Endothelial cell of umbilical vein (primary cell): ENCODE measurements around the gene CETN1. TPM values are rescaled to one million over a fixed set of nuclear protein-coding genes. Genes with fewer than 3 reads are reported as not detected.

Source experiments
- BruUV-seq: library from RNA; stranded (reverse); fragments of 400-500 nt; replicated peaks from 2 replicates; lab custom pipeline; 2021; lab: Mats Ljungman, UMichigan
- CTCF ChIA-PET: fragments of 300-600, 350-600 bp; sonication (Branson Sonifier 250); formaldehyde crosslinking; loops from one replicate; lab custom pipeline; 2021; ENCODE audit warnings: antibody characterized with exemption, inconsistent platforms; lab: Charles Lee
- POLR2A ChIA-PET: fragments of 300-600, 350-600 bp; sonication (Branson Sonifier 250); formaldehyde crosslinking; loops from one replicate; lab custom pipeline; 2021; ENCODE audit warnings: antibody characterized with exemption, inconsistent platforms; lab: Charles Lee
- DNase-seq: peaks from one replicate; pipeline ENCODE4 v3.0.0-alpha.2; 2011; ENCODE audit warnings: low read depth, low spot score
- FAIRE-seq: peaks from 2 replicates; lab custom pipeline; 2011; peaks lifted over from hg19 to GRCh38; lab: Jason Lieb, UNC
- H2AFZ ChIP-seq: 2 replicates; pipeline ENCODE4 v1.6.0; 2012; ENCODE audit warnings: low read depth, low read length, control low read depth, inconsistent platforms
- H3K27ac ChIP-seq: 2 replicates; pipeline ENCODE4 v1.5.1; 2011; ENCODE audit warnings: low read depth, mild to moderate bottlenecking, control low read depth, low read length, moderate library complexity; ENCODE audit not compliant: insufficient read depth
- H3K27me3 ChIP-seq, 2 experiments: 2 replicates each; pipeline versions ENCODE4 v1.6.0 to v1.6.1; 2011; ENCODE audit warnings: low read length in 2 of 2, mixed read lengths in 1 of 2; ENCODE audit not compliant: control insufficient read depth in 2 of 2, insufficient read depth in 2 of 2
- H3K36me3 ChIP-seq, 2 experiments: 2 replicates in 1 of 2; 3 replicates in 1 of 2; pipeline ENCODE4 v1.5.1; 2011; ENCODE audit warnings: low read length in 2 of 2, mild to moderate bottlenecking in 1 of 2, moderate library complexity in 1 of 2; ENCODE audit not compliant: control insufficient read depth in 2 of 2, insufficient read depth in 2 of 2; ENCODE audit errors: extremely low read depth in 1 of 2
- H3K4me1 ChIP-seq: 3 replicates; pipeline ENCODE4 v1.5.1; 2011; ENCODE audit warnings: mild to moderate bottlenecking, low read length; ENCODE audit not compliant: control insufficient read depth, insufficient read depth; ENCODE audit errors: extremely low read depth
- H3K4me2 ChIP-seq: 2 replicates; pipeline ENCODE4 v1.6.1; 2011; ENCODE audit warnings: low read length, control low read depth, mixed read lengths; ENCODE audit not compliant: insufficient read depth
- H3K4me3 ChIP-seq, 3 experiments: fragments of 200-600 bp in 1 of 3; sonication (generic), shearing (Covaris generic) in 1 of 3; replicated peaks in 1 of 3; 2 replicates each; pipeline ENCODE4 v1.5.1; 2011 to 2016; ENCODE audit warnings: control low read depth in 3 of 3, low read length in 3 of 3, mild to moderate bottlenecking in 2 of 3, inconsistent platforms in 1 of 3, low read depth in 1 of 3, moderate library complexity in 1 of 3; ENCODE audit not compliant: insufficient read depth in 1 of 3
- H3K79me2 ChIP-seq: 2 replicates; pipeline ENCODE4 v1.6.0; 2012; ENCODE audit warnings: low read length, inconsistent platforms; ENCODE audit not compliant: control insufficient read depth, insufficient read depth
- H3K9ac ChIP-seq: replicated peaks from 2 replicates; pipeline ENCODE3; 2011; ENCODE audit warnings: low read length, control low read depth; ENCODE audit not compliant: insufficient read depth; ENCODE audit errors: extremely low read depth
- H3K9me1 ChIP-seq: replicated peaks from 3 replicates; pipeline ENCODE4 v1.6.0; 2011; ENCODE audit warnings: mild to moderate bottlenecking, low read length; ENCODE audit not compliant: control insufficient read depth, insufficient read depth; ENCODE audit errors: extremely low read depth
- H3K9me3 ChIP-seq: replicated peaks from 2 replicates; pipeline ENCODE4 v1.5.1; 2012; ENCODE audit warnings: low read length, inconsistent platforms; ENCODE audit not compliant: control insufficient read depth, insufficient read depth
- H4K20me1 ChIP-seq: replicated peaks from 2 replicates; pipeline ENCODE3; 2011; ENCODE audit warnings: mild to moderate bottlenecking, low read length; ENCODE audit not compliant: control insufficient read depth, insufficient read depth; ENCODE audit errors: extremely low read depth
- EZH2 ChIP-seq: IDR thresholded peaks from 2 replicates; pipeline ENCODE4 v1.6.1; 2012; ENCODE audit warnings: borderline replicate concordance, low read depth, mild to moderate bottlenecking, moderate library complexity, low read length, inconsistent platforms; ENCODE audit not compliant: severe bottlenecking
- FOS ChIP-seq: IDR thresholded peaks from 2 replicates; pipeline ENCODE4 v1.6.1; 2011; ENCODE audit warnings: mild to moderate bottlenecking, low read length, moderate library complexity, borderline replicate concordance; ENCODE audit not compliant: insufficient read depth
- GATA2 ChIP-seq: IDR thresholded peaks from 2 replicates; pipeline ENCODE4 v1.7.0; 2011; ENCODE audit warnings: low read depth, mild to moderate bottlenecking, moderate library complexity, mixed read lengths, low read length; ENCODE audit not compliant: insufficient read length, insufficient read depth
- JUN ChIP-seq: IDR thresholded peaks from 2 replicates; pipeline ENCODE4 v1.6.1; 2011; ENCODE audit warnings: borderline replicate concordance, low read depth; ENCODE audit not compliant: insufficient read length, insufficient read depth
- MYC ChIP-seq: IDR thresholded peaks from one replicate; pipeline ENCODE4 v1.6.1; 2011; ENCODE audit warnings: mild to moderate bottlenecking, low read depth, low read length
- POLR2A ChIP-seq: IDR thresholded peaks from 2 replicates; pipeline ENCODE4 v1.6.1; 2012; ENCODE audit warnings: low read depth, mild to moderate bottlenecking, control low read depth, low read length
- POLR2AphosphoS5 ChIP-seq: IDR thresholded peaks from 2 replicates; pipeline ENCODE4 v1.6.1; 2012; ENCODE audit warnings: low read depth, mild to moderate bottlenecking, control low read depth, low read length, moderate library complexity; ENCODE audit not compliant: insufficient read depth
- dilution Hi-C: fragments of 300-500 bp; cut with MboI; formaldehyde crosslinking; loops from one replicate; pipeline ENCODE4 v1.15.0; 2019; ENCODE audit warnings: low sequenced_read_pairs; ENCODE audit not compliant: extremely low pct_ligation_motif_present
- intact Hi-C: fragments of 100-400 bp; cut with micrococcal nuclease; formaldehyde crosslinking; loops from one replicate; pipeline ENCODE4 v1.10.0; 2022
- polyA plus RNA-seq, 4 experiments: library from polyadenylated mRNA; depleted of rRNA in 3 of 4; stranded (reverse) in 3 of 4; unstranded in 1 of 4; fragments of >200 nt; gene quantifications; 2 replicates each; pipeline versions ENCODE4 v1.2.1 to v1.2.3, GENCODE V29; 2011 to 2012; ENCODE audit warnings: missing spikeins in 1 of 4
- total RNA-seq: library from RNA; stranded (reverse); gene quantifications from 2 replicates; pipeline ENCODE4 v1.2.3, GENCODE V29; 2021
- TF ChIP-seq, protein P1 (sequence below), 2 donors: IDR thresholded peaks; 1 replicate in 1 of 2; 2 replicates in 1 of 2; pipeline ENCODE4 v1.5.1; 2011; ENCODE audit warnings: low read length in 2 of 2, mild to moderate bottlenecking in 2 of 2, moderate library complexity in 2 of 2, control low read depth in 1 of 2, inconsistent platforms in 1 of 2, low read depth in 1 of 2; ENCODE audit not compliant: insufficient read depth in 1 of 2; ENCODE audit errors: extremely low read depth in 1 of 2
- TF ChIP-seq, protein P2 (sequence below): IDR thresholded peaks from 2 replicates; pipeline ENCODE4 v1.6.1; 2011; ENCODE audit not compliant: insufficient read depth, insufficient read length

CETN1 gene
- total and polyA plus RNA-seq, 2 donors (not counting 3 experiments of a cell fraction or from before 2014, with no cell fraction given) = not detected

DNA sequence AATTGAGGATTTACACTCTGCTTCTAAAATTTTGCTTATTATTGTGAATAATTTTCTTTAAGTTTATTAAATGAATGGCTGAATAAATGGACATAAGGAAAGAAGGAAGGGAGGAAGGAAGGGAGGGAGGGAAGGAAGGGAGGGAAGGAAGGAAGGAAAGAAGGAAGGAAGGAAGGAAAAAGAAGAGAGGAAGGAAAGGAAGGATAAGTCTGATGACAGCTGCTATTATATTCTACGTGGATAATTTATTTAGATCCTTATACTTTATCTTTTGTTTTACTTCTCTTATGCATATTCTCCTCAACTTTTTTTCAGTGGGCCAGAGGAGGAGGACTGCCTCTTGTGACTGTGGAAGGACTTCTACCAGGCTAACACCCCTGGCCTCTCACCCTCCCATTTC lies 34.0 kb downstream of the CETN1 start:
- Histone ChIP-seq H3K4me2 (no peak overlapping the region), H3K9me3 (no peaks in the 10 kb centered on the region), H3K4me3 (no peak overlapping the region), H3K36me3 (no peaks in the 10 kb centered on the region), H3K27ac (no peak overlapping the region), H3K9me1 (no peaks in the 10 kb centered on the region), H3K79me2 (no peaks in the 10 kb centered on the region), H3K9ac (no peak overlapping the region), H2AFZ (no peak overlapping the region), H3K27me3 (no peaks in the 10 kb centered on the region), H4K20me1 (no peaks in the 10 kb centered on the region), H3K4me1 (no peaks in the 10 kb centered on the region)
- BruUV-seq = no TSS peak
- FAIRE-seq = no peak
- TF ChIP-seq JUN (no peak), FOS (no peak), POLR2A (no peak), POLR2AphosphoS5 (no peak), EZH2 (no peak), GATA2 (no peak), MYC (no peak)
- TF ChIP-seq, protein P1, sequence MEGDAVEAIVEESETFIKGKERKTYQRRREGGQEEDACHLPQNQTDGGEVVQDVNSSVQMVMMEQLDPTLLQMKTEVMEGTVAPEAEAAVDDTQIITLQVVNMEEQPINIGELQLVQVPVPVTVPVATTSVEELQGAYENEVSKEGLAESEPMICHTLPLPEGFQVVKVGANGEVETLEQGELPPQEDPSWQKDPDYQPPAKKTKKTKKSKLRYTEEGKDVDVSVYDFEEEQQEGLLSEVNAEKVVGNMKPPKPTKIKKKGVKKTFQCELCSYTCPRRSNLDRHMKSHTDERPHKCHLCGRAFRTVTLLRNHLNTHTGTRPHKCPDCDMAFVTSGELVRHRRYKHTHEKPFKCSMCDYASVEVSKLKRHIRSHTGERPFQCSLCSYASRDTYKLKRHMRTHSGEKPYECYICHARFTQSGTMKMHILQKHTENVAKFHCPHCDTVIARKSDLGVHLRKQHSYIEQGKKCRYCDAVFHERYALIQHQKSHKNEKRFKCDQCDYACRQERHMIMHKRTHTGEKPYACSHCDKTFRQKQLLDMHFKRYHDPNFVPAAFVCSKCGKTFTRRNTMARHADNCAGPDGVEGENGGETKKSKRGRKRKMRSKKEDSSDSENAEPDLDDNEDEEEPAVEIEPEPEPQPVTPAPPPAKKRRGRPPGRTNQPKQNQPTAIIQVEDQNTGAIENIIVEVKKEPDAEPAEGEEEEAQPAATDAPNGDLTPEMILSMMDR (IDR thresholded peaks at IDR 0.05; ENCODE audit: extremely low read depth in 1 of 2, insufficient read depth in 1 of 2, low read depth in 1 of 2, low read length in 2 of 2) = no peak
- TF ChIP-seq, protein P2, sequence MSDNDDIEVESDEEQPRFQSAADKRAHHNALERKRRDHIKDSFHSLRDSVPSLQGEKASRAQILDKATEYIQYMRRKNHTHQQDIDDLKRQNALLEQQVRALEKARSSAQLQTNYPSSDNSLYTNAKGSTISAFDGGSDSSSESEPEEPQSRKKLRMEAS = no peak
- POLR2A ChIA-PET = no interaction called here
- dilution Hi-C loops = no loop called here
- intact Hi-C loops = loop anchor here (5.0 kb wide), 1 partner anchor 137 kb away; no protein-coding TSS in a partner anchor
- no peak for DNase-seq
- CTCF ChIA-PET = interaction anchor here (6.8 kb wide), 1 partner anchor 321 kb away, joined by 82 read pairs; no protein-coding TSS in a partner anchor
